Measurements from ENCODE around the gene ATP10A. TPM values are rescaled to one million over a fixed set of nuclear protein-coding genes. Genes with fewer than 3 reads are reported as not detected.

Gene ATP10A
- total RNA-seq, 2 experiments from 2014 or later, result 36.7 to 70.1 TPM

DNA sequence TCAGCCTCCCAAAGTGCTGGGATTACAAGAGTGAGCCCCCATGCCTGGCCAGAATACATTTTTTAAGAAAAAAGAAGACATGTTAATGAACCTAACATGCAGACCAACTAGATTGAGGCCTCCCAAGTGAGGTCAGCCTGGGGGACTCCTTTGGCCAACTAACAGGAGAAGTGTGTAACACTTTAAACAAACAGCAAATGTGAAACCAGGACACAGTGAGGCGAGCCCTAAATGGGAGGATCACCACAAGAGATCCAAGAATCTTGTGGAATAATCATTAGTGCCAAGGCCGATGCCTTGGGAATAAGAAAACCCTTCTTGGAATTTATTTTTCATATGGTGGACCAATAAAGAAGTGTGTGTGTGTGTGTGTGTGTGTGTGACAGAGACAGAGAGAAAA lies 73.9 kb downstream of the ATP10A start:
- H3K27ac Mint-ChIP-seq, result no peak overlapping the region
- no peaks in the 10 kb centered on the region for H3K27me3 Mint-ChIP-seq
- H3K9me3 Mint-ChIP-seq (ENCODE audit: low read depth), result no peaks in the 10 kb centered on the region
- H3K36me3 Mint-ChIP-seq, result peaks cover 2% of the 10 kb centered on the region
- ATAC-seq (no peak), DNase-seq (no peak)
- no peak overlapping the region for H3K4me3 Mint-ChIP-seq
- H3K4me1 Mint-ChIP-seq, result peaks cover 52% of the 10 kb centered on the region
- CTCF ChIA-PET, result no interaction called here

GRCh38 chr15:25787855-25788520 lies 75.1 kb downstream of the ATP10A start:
- no peak for DNase-seq
- H3K27ac Mint-ChIP-seq, result peak overlapping the region; percentile 9
- no peak overlapping the region for H3K4me3 Mint-ChIP-seq
- no peaks in the 10 kb centered on the region for H3K9me3 Mint-ChIP-seq (ENCODE audit: low read depth)
- ATAC-seq, result peak; percentile 54
- no peaks in the 10 kb centered on the region for H3K27me3 Mint-ChIP-seq
- CTCF ChIA-PET, result interaction anchor here (0.8 to 1.2 kb wide), 2 partner anchors 73 to 106 kb away, joined by 3 to 4 read pairs; no protein-coding TSS in a partner anchor
- peaks cover 57% of the 10 kb centered on the region for H3K4me1 Mint-ChIP-seq
- H3K36me3 Mint-ChIP-seq, result peaks cover 2% of the 10 kb centered on the region

GRCh38 chr15:25787381-25787780 lies 75.7 kb downstream of the ATP10A start:
- Mint-ChIP-seq H3K27ac (no peak overlapping the region), H3K27me3 (no peaks in the 10 kb centered on the region), H3K4me1 (peaks cover 54% of the 10 kb centered on the region), H3K36me3 (peaks cover 2% of the 10 kb centered on the region), H3K4me3 (no peak overlapping the region), H3K9me3 (ENCODE audit: low read depth) (no peaks in the 10 kb centered on the region)
- DNase-seq, result no peak
- CTCF ChIA-PET, result interaction anchor here (0.8 to 1.2 kb wide), 2 partner anchors 74 to 107 kb away, joined by 3 to 4 read pairs; no protein-coding TSS in a partner anchor
- no peak for ATAC-seq

DNA sequence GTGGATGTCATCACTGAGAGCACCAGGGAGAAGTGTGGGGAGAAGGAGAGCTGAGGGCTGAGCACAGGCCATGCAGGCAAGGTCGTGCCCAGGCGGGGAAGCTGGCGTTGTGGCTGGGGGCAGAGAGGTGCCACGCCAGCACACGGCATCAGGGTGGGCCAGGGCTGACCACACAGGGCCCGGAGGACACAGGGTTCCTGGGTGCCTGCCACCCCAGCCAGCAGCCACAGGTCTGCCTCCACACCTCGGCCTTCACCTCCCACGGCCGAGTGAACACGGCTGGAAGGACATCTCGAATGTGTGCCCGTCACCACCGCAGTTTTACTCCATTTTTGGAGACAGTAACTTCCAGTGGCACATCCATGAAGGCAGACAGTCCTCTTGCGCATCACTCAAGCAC lies 77.1 kb downstream of the ATP10A start:
- Mint-ChIP-seq H3K36me3 (peaks cover 1% of the 10 kb centered on the region), H3K27me3 (no peaks in the 10 kb centered on the region), H3K4me1 (peaks cover 42% of the 10 kb centered on the region), H3K4me3 (no peak overlapping the region), H3K9me3 (ENCODE audit: low read depth) (no peaks in the 10 kb centered on the region), H3K27ac (no peak overlapping the region)
- ATAC-seq (no peak), DNase-seq (no peak)
- CTCF ChIA-PET, result interaction anchor here (1.2 kb wide), 1 partner anchor 21 kb away, joined by 3 read pairs; no protein-coding TSS in a partner anchor

- CTCF ChIA-PET, result interaction anchor here (1.2 kb wide), 1 partner anchor 20 kb away, joined by 3 read pairs; no protein-coding TSS in a partner anchor
- H3K27ac Mint-ChIP-seq, result peak overlapping the region; percentile 48
Observed at GRCh38 chr15:25785641-25786025, 77.5 kb downstream of the ATP10A start.

DNA sequence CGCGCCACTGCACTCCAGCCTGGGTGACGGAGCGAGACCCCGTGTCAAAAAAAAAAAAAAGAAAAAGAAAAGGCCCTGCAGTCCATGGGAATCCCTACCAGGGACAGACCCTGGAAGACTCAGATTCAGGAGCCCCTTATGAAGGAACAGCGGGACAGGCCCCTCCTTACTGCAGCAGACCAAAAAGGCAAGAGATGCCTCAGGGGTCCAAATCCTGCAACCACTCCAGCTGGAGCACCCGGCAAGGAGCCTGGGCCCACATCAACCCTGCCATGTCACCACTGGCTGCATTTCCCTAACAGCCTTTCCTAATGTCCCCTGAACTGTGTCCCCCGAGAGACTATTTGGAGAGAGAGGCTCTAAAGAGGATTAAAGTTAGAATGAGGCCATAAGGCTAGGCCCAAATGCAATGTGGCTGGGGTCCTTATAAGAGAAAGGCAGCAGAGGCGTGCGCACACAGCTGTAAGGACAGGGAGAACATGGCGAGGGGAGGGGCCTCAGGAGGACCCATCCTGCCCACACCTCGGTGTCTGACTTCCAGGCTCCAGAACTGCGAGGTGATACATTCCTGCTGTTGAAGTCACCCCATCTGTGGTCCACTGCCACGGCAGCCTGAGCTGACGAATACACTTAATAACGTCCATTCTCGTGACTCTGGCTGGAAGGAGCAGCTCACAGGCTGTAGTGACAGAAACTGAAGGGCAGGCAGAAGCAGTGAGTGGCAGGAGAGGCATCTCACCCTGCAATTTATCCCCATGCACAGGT lies 78.1 kb downstream of the ATP10A start:
- Mint-ChIP-seq H3K27me3 (no peaks in the 10 kb centered on the region), H3K4me3 (no peak overlapping the region), H3K36me3 (peaks cover 7% of the 10 kb centered on the region), H3K4me1 (peaks cover 32% of the 10 kb centered on the region), H3K27ac (peak overlapping the region; percentile 48), H3K9me3 (ENCODE audit: low read depth) (no peaks in the 10 kb centered on the region)
- CTCF ChIA-PET, result interaction anchor here (0.5 to 2.5 kb wide), 7 partner anchors 8 to 149 kb away, joined by 3 to 19 read pairs (median 5); no protein-coding TSS in a partner anchor
- no peak for ATAC-seq
- DNase-seq, result no peak

More at GRCh38 chr15:25785641-25786025, 77.5 kb downstream of the ATP10A start:
- Mint-ChIP-seq H3K4me1 (peaks cover 38% of the 10 kb centered on the region), H3K27me3 (no peaks in the 10 kb centered on the region), H3K9me3 (ENCODE audit: low read depth) (no peaks in the 10 kb centered on the region), H3K36me3 (peaks cover 3% of the 10 kb centered on the region), H3K4me3 (no peak overlapping the region)
- DNase-seq (no peak), ATAC-seq (no peak)

GRCh38 chr15:25783607-25784540 lies 79.3 kb downstream of the ATP10A start:
- H3K27ac Mint-ChIP-seq, result no peak overlapping the region

GRCh38 chr15:25783134-25783533 lies 80.0 kb downstream of the ATP10A start:
- H3K27me3 Mint-ChIP-seq, result no peaks in the 10 kb centered on the region

More at GRCh38 chr15:25783607-25784540, 79.3 kb downstream of the ATP10A start:
- no peak overlapping the region for H3K4me3 Mint-ChIP-seq
- peaks cover 26% of the 10 kb centered on the region for H3K4me1 Mint-ChIP-seq
- H3K36me3 Mint-ChIP-seq, result peaks cover 10% of the 10 kb centered on the region
- peak; percentile 55 for DNase-seq
- CTCF ChIA-PET, result interaction anchor here (0.5 to 2.5 kb wide), 21 partner anchors 9 to 275 kb away, joined by 3 to 19 read pairs (median 4); partner anchors contain the start of gene ATP10A
- H3K9me3 Mint-ChIP-seq (ENCODE audit: low read depth), result no peaks in the 10 kb centered on the region
- no peaks in the 10 kb centered on the region for H3K27me3 Mint-ChIP-seq
- peak; percentile 35 for ATAC-seq

DNA sequence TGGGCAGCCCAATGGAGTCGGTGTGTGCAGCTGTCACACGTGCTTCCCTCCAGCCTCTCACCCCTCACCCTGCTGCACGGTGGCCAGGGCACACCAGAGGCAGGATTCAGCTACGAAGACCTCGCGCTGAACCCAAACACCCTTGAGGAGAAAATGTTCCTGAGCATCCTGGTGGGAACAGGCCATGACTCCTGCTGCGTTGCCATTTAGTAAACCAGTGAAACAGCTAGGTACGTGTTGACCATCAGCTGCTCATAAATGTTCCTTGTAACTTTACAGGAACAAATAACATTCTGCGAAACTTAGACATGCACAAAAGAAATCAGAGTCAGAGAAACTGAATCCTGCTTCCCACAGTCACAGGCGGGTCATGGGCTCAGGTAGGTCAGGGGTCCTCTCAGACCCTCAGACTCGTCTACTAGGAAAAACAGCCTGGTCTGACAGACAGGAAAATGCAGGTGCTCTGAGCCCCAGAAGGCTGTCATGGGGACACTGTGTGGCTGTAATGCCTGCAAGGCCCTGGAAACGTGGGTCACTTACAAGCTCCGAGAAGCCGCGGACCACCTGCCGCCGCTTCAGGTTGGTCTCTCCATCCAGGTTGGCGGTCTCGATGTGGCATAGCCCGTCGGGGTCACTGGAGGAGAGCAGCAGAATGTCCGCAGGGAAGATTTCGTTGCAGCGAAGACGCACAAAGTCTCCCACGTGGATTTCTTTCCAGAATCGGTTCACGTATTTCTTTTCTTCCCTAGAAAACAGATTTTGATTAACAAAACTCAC lies 82.5 kb downstream of the ATP10A start:
- H3K4me1 Mint-ChIP-seq, result peaks cover 20% of the 10 kb centered on the region

More at GRCh38 chr15:25783134-25783533, 80.0 kb downstream of the ATP10A start:
- Mint-ChIP-seq H3K27ac (no peak overlapping the region), H3K9me3 (ENCODE audit: low read depth) (no peaks in the 10 kb centered on the region), H3K36me3 (peaks cover 13% of the 10 kb centered on the region), H3K4me3 (no peak overlapping the region), H3K4me1 (peaks cover 23% of the 10 kb centered on the region)
- CTCF ChIA-PET, result interaction anchor here (0.6 to 2.5 kb wide), 17 partner anchors 9 to 151 kb away, joined by 3 to 19 read pairs (median 4); partner anchors contain the start of gene ATP10A
- DNase-seq (no peak), ATAC-seq (no peak)

GRCh38 chr15:25778161-25778560 lies 85.0 kb downstream of the ATP10A start:
- no peak for DNase-seq
- no peak overlapping the region for H3K4me3 Mint-ChIP-seq
- H3K27me3 Mint-ChIP-seq, result no peaks in the 10 kb centered on the region
- no peak overlapping the region for H3K27ac Mint-ChIP-seq
- peaks cover 13% of the 10 kb centered on the region for H3K36me3 Mint-ChIP-seq
- no peaks in the 10 kb centered on the region for H3K9me3 Mint-ChIP-seq (ENCODE audit: low read depth)
- ATAC-seq, result no peak
- CTCF ChIA-PET, result interaction anchor here (1.4 kb wide), 1 partner anchor 156 kb away, joined by 7 read pairs; no protein-coding TSS in a partner anchor
- peaks cover 13% of the 10 kb centered on the region for H3K4me1 Mint-ChIP-seq

More for the DNA sequence above, 82.5 kb downstream of the ATP10A start:
- ATAC-seq, result no peak
- no peaks in the 10 kb centered on the region for H3K27me3 Mint-ChIP-seq
- H3K27ac Mint-ChIP-seq, result no peak overlapping the region
- no peaks in the 10 kb centered on the region for H3K9me3 Mint-ChIP-seq (ENCODE audit: low read depth)
- DNase-seq, result no peak
- CTCF ChIA-PET, result no interaction called here
- H3K36me3 Mint-ChIP-seq, result peaks cover 13% of the 10 kb centered on the region
- no peak overlapping the region for H3K4me3 Mint-ChIP-seq

GRCh38 chr15:25777037-25777436 lies 86.1 kb downstream of the ATP10A start:
- peaks cover 15% of the 10 kb centered on the region for H3K36me3 Mint-ChIP-seq
- H3K27ac Mint-ChIP-seq, result no peak overlapping the region
- DNase-seq (no peak), ATAC-seq (no peak)
- no peaks in the 10 kb centered on the region for H3K9me3 Mint-ChIP-seq (ENCODE audit: low read depth)
- no peak overlapping the region for H3K4me3 Mint-ChIP-seq
- H3K27me3 Mint-ChIP-seq, result no peaks in the 10 kb centered on the region
- CTCF ChIA-PET, result no interaction called here
- peaks cover 12% of the 10 kb centered on the region for H3K4me1 Mint-ChIP-seq

GRCh38 chr15:25776071-25776746 lies 86.9 kb downstream of the ATP10A start:
- peaks cover 15% of the 10 kb centered on the region for H3K36me3 Mint-ChIP-seq
- no peak overlapping the region for H3K4me3 Mint-ChIP-seq
- H3K9me3 Mint-ChIP-seq (ENCODE audit: low read depth), result no peaks in the 10 kb centered on the region
- H3K27me3 Mint-ChIP-seq, result no peaks in the 10 kb centered on the region
- CTCF ChIA-PET, result no interaction called here
- ATAC-seq (no peak), DNase-seq (peak; percentile 31)
- no peak overlapping the region for H3K27ac Mint-ChIP-seq
- H3K4me1 Mint-ChIP-seq, result peaks cover 13% of the 10 kb centered on the region

Measured in activated CD8-positive, alpha-beta memory T cell treated with anti-CD3 and anti-CD28 coated beads, Interleukin-2, amount 10 ng/mL, durations not matched to agents 7 days and 5 days (primary cell).